ENCODE measurements around the gene KRTAP13-1. TPM values are rescaled to one million over a fixed set of nuclear protein-coding genes. Genes with fewer than 3 reads are reported as not detected.

Gene KRTAP13-1
- total RNA-seq, 1 donor from 2014 or later = not detected

GRCh38 chr21:30426731-30427130 lies 30.9 kb downstream of the KRTAP13-1 start:
- no peak overlapping the region for H3K4me3 Mint-ChIP-seq (ENCODE audit: low read depth)
- no peaks in the 10 kb centered on the region for H3K4me1 Mint-ChIP-seq (ENCODE audit: low read depth)
- no peak for DNase-seq (ENCODE audit: low spot score)
- no peaks in the 10 kb centered on the region for H3K36me3 Mint-ChIP-seq (ENCODE audit: low read depth)
- no peaks in the 10 kb centered on the region for H3K9me3 Mint-ChIP-seq
- intact Hi-C loops (cut with micrococcal nuclease) = no loop called here
- peaks cover 1% of the 10 kb centered on the region for H3K27me3 Mint-ChIP-seq (ENCODE audit: low read depth)
- no peak overlapping the region for H3K27ac Mint-ChIP-seq

- H3K9me3 Mint-ChIP-seq = no peaks in the 10 kb centered on the region
These were observed 34.4 kb downstream of the KRTAP13-1 start, which contains the start of gene KRTAP13-4 for GRCh38 chr21:30430170-30430655. KRTAP13-4 (plus strand) TSS chr21:30430220; CDS start chr21:30430276, 56 bp downstream.

GRCh38 chr21:30434033-30434631 lies 38.3 kb downstream of the KRTAP13-1 start:
- H3K27ac Mint-ChIP-seq = no peak overlapping the region
- H3K9me3 Mint-ChIP-seq = no peaks in the 10 kb centered on the region
- intact Hi-C loops (cut with micrococcal nuclease) = no loop called here
- no peaks in the 10 kb centered on the region for H3K36me3 Mint-ChIP-seq (ENCODE audit: low read depth)
- DNase-seq (ENCODE audit: low spot score) = no peak
- no peaks in the 10 kb centered on the region for H3K4me1 Mint-ChIP-seq (ENCODE audit: low read depth)
- H3K4me3 Mint-ChIP-seq (ENCODE audit: low read depth) = no peak overlapping the region
- no peaks in the 10 kb centered on the region for H3K27me3 Mint-ChIP-seq (ENCODE audit: low read depth)

More at GRCh38 chr21:30430170-30430655, 34.4 kb downstream of the KRTAP13-1 start, which contains the start of gene KRTAP13-4:
- Mint-ChIP-seq H3K4me1 (ENCODE audit: low read depth) (no peaks in the 10 kb centered on the region), H3K27me3 (ENCODE audit: low read depth) (peaks cover 1% of the 10 kb centered on the region), H3K36me3 (ENCODE audit: low read depth) (no peaks in the 10 kb centered on the region), H3K4me3 (ENCODE audit: low read depth) (no peak within 1 kb of the TSS), H3K27ac (no peak within 1 kb of the TSS)
- no peak for DNase-seq (ENCODE audit: low spot score)
- intact Hi-C loops (cut with micrococcal nuclease) = no loop called here

- Mint-ChIP-seq H3K27ac (no peak overlapping the region), H3K27me3 (ENCODE audit: low read depth) (no peaks in the 10 kb centered on the region), H3K9me3 (no peaks in the 10 kb centered on the region), H3K36me3 (ENCODE audit: low read depth) (no peaks in the 10 kb centered on the region), H3K4me1 (ENCODE audit: low read depth) (no peaks in the 10 kb centered on the region), H3K4me3 (ENCODE audit: low read depth) (no peak overlapping the region)
- DNase-seq (ENCODE audit: low spot score) = no peak
- intact Hi-C loops (cut with micrococcal nuclease) = no loop called here
These were observed 41.3 kb downstream of the KRTAP13-1 start for GRCh38 chr21:30437010-30437565.

- Mint-ChIP-seq H3K4me3 (ENCODE audit: low read depth) (no peak within 1 kb of the TSS), H3K27ac (no peak within 1 kb of the TSS), H3K9me3 (no peaks in the 10 kb centered on the region), H3K36me3 (ENCODE audit: low read depth) (no peaks in the 10 kb centered on the region), H3K4me1 (ENCODE audit: low read depth) (no peaks in the 10 kb centered on the region), H3K27me3 (ENCODE audit: low read depth) (no peaks in the 10 kb centered on the region)
- DNase-seq (ENCODE audit: low spot score) = no peak
- intact Hi-C loops (cut with micrococcal nuclease) = no loop called here
These were observed 44.1 kb downstream of the KRTAP13-1 start, which contains the start of gene KRTAP15-1 for GRCh38 chr21:30439975-30440374. KRTAP15-1 (plus strand) TSS chr21:30440275; CDS start chr21:30440328, 53 bp downstream.

GRCh38 chr21:30443226-30443625 lies 47.4 kb downstream of the KRTAP13-1 start:
- peaks cover 3% of the 10 kb centered on the region for H3K4me1 Mint-ChIP-seq (ENCODE audit: low read depth)
- H3K9me3 Mint-ChIP-seq = no peaks in the 10 kb centered on the region
- no peaks in the 10 kb centered on the region for H3K27me3 Mint-ChIP-seq (ENCODE audit: low read depth)
- H3K27ac Mint-ChIP-seq = no peak overlapping the region
- no peak for DNase-seq (ENCODE audit: low spot score)
- no peak overlapping the region for H3K4me3 Mint-ChIP-seq (ENCODE audit: low read depth)
- no peaks in the 10 kb centered on the region for H3K36me3 Mint-ChIP-seq (ENCODE audit: low read depth)
- intact Hi-C loops (cut with micrococcal nuclease) = no loop called here

GRCh38 chr21:30444204-30444603 lies 48.4 kb downstream of the KRTAP13-1 start:
- Mint-ChIP-seq H3K4me3 (ENCODE audit: low read depth) (no peak overlapping the region), H3K27ac (no peak overlapping the region), H3K9me3 (no peaks in the 10 kb centered on the region), H3K4me1 (ENCODE audit: low read depth) (peaks cover 3% of the 10 kb centered on the region), H3K36me3 (ENCODE audit: low read depth) (no peaks in the 10 kb centered on the region), H3K27me3 (ENCODE audit: low read depth) (no peaks in the 10 kb centered on the region)
- intact Hi-C loops (cut with micrococcal nuclease) = no loop called here
- no peak for DNase-seq (ENCODE audit: low spot score)

Other genes with a start within 250 kb of the KRTAP13-1 start
- gene CLDN17, start 229.2 kb upstream of the KRTAP13-1 start, total RNA-seq = not detected in 2 replicates
- not detected in 2 replicates for gene CLDN8, start 179.9 kb upstream of the KRTAP13-1 start, total RNA-seq
- gene KRTAP24-1, start 113.1 kb upstream of the KRTAP13-1 start, total RNA-seq = not detected in 2 replicates
- gene KRTAP25-1, start 106.5 kb upstream of the KRTAP13-1 start, total RNA-seq = not detected in 2 replicates
- gene KRTAP26-1, start 75.7 kb upstream of the KRTAP13-1 start, total RNA-seq = not detected in 2 replicates
- not detected in 2 replicates for gene KRTAP27-1, start 58.3 kb upstream of the KRTAP13-1 start, total RNA-seq
- not detected in 2 replicates for gene KRTAP23-1, start 47.4 kb upstream of the KRTAP13-1 start, total RNA-seq
- gene KRTAP13-2, start 23.8 kb upstream of the KRTAP13-1 start, total RNA-seq = not detected in 2 replicates
- gene KRTAP13-3, start 29.9 kb downstream of the KRTAP13-1 start, total RNA-seq = not detected in 2 replicates
- gene KRTAP13-4, start 34.2 kb downstream of the KRTAP13-1 start, total RNA-seq = not detected in 2 replicates
- not detected in 2 replicates for gene KRTAP15-1, start 44.2 kb downstream of the KRTAP13-1 start, total RNA-seq
- gene KRTAP19-1, start 84.3 kb downstream of the KRTAP13-1 start, total RNA-seq = not detected in 2 replicates
- gene KRTAP19-2, start 91.4 kb downstream of the KRTAP13-1 start, total RNA-seq = not detected in 2 replicates
- gene KRTAP19-3, start 96.0 kb downstream of the KRTAP13-1 start, total RNA-seq = not detected in 2 replicates
- gene KRTAP19-4, start 101.1 kb downstream of the KRTAP13-1 start, total RNA-seq = not detected in 2 replicates
- not detected in 2 replicates for gene KRTAP19-5, start 106.1 kb downstream of the KRTAP13-1 start, total RNA-seq
- not detected in 2 replicates for gene KRTAP19-6, start 145.8 kb downstream of the KRTAP13-1 start, total RNA-seq
- gene KRTAP19-7, start 165.3 kb downstream of the KRTAP13-1 start, total RNA-seq = not detected in 2 replicates
- not detected in 2 replicates for gene KRTAP22-2, start 194.4 kb downstream of the KRTAP13-1 start, total RNA-seq
- not detected in 2 replicates for gene KRTAP6-3, start 196.4 kb downstream of the KRTAP13-1 start, total RNA-seq
- gene KRTAP6-2, start 202.9 kb downstream of the KRTAP13-1 start, total RNA-seq = not detected in 2 replicates
- gene KRTAP22-1, start 205.1 kb downstream of the KRTAP13-1 start, total RNA-seq = not detected in 2 replicates
- gene KRTAP6-1, start 217.9 kb downstream of the KRTAP13-1 start, total RNA-seq = not detected in 2 replicates
- not detected in 2 replicates for gene KRTAP20-1, start 220.4 kb downstream of the KRTAP13-1 start, total RNA-seq
- not detected in 2 replicates for gene KRTAP20-4, start 224.6 kb downstream of the KRTAP13-1 start, total RNA-seq
- gene KRTAP20-2, start 239.2 kb downstream of the KRTAP13-1 start, total RNA-seq = not detected in 2 replicates
- gene KRTAP20-3, start 246.8 kb downstream of the KRTAP13-1 start, total RNA-seq = not detected in 2 replicates